Gastrocnemius medialis (tissue), 4 donors: ENCODE results near the gene ACSS1.

ENCODE experiments used
- POLR2A ChIP-seq, 2 donors: fragments of 450-650 bp; IDR thresholded peaks; one replicate each; pipeline ENCODE4 v1.6.1; 2017; ENCODE audit warnings: antibody characterized with exemption in 2 of 2, mild to moderate bottlenecking in 2 of 2, moderate library complexity in 2 of 2
- TF ChIP-seq, protein P1 (sequence below), 5 experiments: fragments of 450-650 bp in 3 of 5; fragments of 200-600 bp in 2 of 5; sonication (generic) in 2 of 5; IDR thresholded peaks in 4 of 5; conservative IDR thresholded peaks in 1 of 5; 1 replicate in 4 of 5; 2 replicates in 1 of 5; pipeline ENCODE4 v1.5.1; 2016 to 2019; ENCODE audit warnings: antibody characterized with exemption in 5 of 5, mild to moderate bottlenecking in 3 of 5, moderate library complexity in 3 of 5

- TF ChIP-seq, protein P1, sequence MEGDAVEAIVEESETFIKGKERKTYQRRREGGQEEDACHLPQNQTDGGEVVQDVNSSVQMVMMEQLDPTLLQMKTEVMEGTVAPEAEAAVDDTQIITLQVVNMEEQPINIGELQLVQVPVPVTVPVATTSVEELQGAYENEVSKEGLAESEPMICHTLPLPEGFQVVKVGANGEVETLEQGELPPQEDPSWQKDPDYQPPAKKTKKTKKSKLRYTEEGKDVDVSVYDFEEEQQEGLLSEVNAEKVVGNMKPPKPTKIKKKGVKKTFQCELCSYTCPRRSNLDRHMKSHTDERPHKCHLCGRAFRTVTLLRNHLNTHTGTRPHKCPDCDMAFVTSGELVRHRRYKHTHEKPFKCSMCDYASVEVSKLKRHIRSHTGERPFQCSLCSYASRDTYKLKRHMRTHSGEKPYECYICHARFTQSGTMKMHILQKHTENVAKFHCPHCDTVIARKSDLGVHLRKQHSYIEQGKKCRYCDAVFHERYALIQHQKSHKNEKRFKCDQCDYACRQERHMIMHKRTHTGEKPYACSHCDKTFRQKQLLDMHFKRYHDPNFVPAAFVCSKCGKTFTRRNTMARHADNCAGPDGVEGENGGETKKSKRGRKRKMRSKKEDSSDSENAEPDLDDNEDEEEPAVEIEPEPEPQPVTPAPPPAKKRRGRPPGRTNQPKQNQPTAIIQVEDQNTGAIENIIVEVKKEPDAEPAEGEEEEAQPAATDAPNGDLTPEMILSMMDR (IDR thresholded peaks at IDR 0.05 in 4 of 5, conservative IDR thresholded peaks at IDR 0.05 in 1 of 5): no peak
- TF ChIP-seq POLR2A (IDR thresholded peaks at IDR 0.05): no peak
Measured at GRCh38 chr20:25036331-25036936, 21.5 kb downstream of the ACSS1 start.
